Right cardiac atrium (tissue), 5 donors: ENCODE results near the gene PXT1. TPM values are rescaled to one million over a fixed set of nuclear protein-coding genes. Genes with fewer than 3 reads are reported as not detected.

ENCODE experiments used
- ATAC-seq, 2 donors: fragments of 200-7000 bp; cut with Tn5 transposase; one replicate each; pipeline versions ENCODE4 v1.8.0 to v1.9.1; 2020; ENCODE audit warnings: moderate library complexity in 2 of 2, mild to moderate bottlenecking in 1 of 2
- DNase-seq, 3 donors: peaks; one replicate each; pipeline ENCODE4 v3.0.0-alpha.2; 2020
- H3K27ac ChIP-seq: one replicate; pipeline ENCODE4 v1.5.1; 2013; ENCODE audit warnings: mild to moderate bottlenecking, low read length, control low read depth, moderate library complexity
- H3K27me3 ChIP-seq: one replicate; pipeline ENCODE4 v1.6.1; 2013; ENCODE audit not compliant: control insufficient read depth, insufficient read depth
- H3K4me1 ChIP-seq: one replicate; pipeline ENCODE4 v1.6.1; 2013; ENCODE audit warnings: low read length; ENCODE audit not compliant: control insufficient read depth, insufficient read depth
- H3K4me3 ChIP-seq: one replicate; pipeline ENCODE4 v1.5.1; 2013; ENCODE audit warnings: low read length, control low read depth
- H3K9me3 ChIP-seq: one replicate; pipeline ENCODE4 v1.6.1; 2013; ENCODE audit warnings: low read length; ENCODE audit not compliant: control insufficient read depth
- whole genome bisulfite sequencing: extraction: QIAGEN DNeasy Blood & Tissue Kit; methylation state at CpG from one replicate; pipeline ENCODE4 v1.1.7; 2013; 5-methylcytosine and 5-hydroxymethylcytosine counted together
- intact Hi-C, 4 donors: fragments of 100-400 bp; cut with DNase I; formaldehyde crosslinking; loops; one replicate each; pipeline versions ENCODE4 v1.11.0 to v1.14.0; 2022 to 2023
- polyA plus RNA-seq: library from polyadenylated mRNA; stranded (reverse); fragments of 200-250 nt; gene quantifications from one replicate; pipeline ENCODE4 v1.2.3, GENCODE V29; 2013
- total RNA-seq, 4 donors: library from RNA; stranded (reverse); fragmentation: NEBNext Ultra II Directional; extraction: Animal tissue kit (Norgen Biotek cat#: 25700); gene quantifications; one replicate each; pipeline ENCODE4 v1.2.1, GENCODE V29; 2021
- donor health status: healthy with polysubstance abuse.
- donor health status: DM: no; HTN: yes; CAD: no.
- donor health status: DM: no; HTN: no; CAD: no.
- donor health status: DM: no; HTN: yes; CAD: no; lungs with severe emphysema.
- donor health status: DM: yes; HTN: yes; CAD: no.

Gene PXT1
- total and polyA plus RNA-seq, 5 donors = 0.09 to 0.42 (median 0.17) TPM; not detected in 2

GRCh38 chr6:36343109-36343680 lies 99.5 kb downstream of the PXT1 start:
- Histone ChIP-seq H3K4me3 (no peak overlapping the region), H3K27ac (no peak overlapping the region), H3K4me1 (no peaks in the 10 kb centered on the region), H3K9me3 (no peaks in the 10 kb centered on the region), H3K27me3 (no peaks in the 10 kb centered on the region)
- 72% methylated on average over 5 of the region's 5 CpGs for WGBS
- DNase-seq (peak in 1 of 3 donors; percentile 45), ATAC-seq (peak; percentile 54 to 62)
- intact Hi-C loops = no loop called here

- Histone ChIP-seq H3K27ac (no peak overlapping the region), H3K4me1 (no peaks in the 10 kb centered on the region), H3K4me3 (no peak overlapping the region), H3K27me3 (no peaks in the 10 kb centered on the region), H3K9me3 (no peaks in the 10 kb centered on the region)
- 19% methylated on average over 36 of the region's 36 CpGs for WGBS
- ATAC-seq = peak; percentile 71 to 81
- intact Hi-C loops = loop anchor here in 1 of 4 donors (2.0 kb wide), 1 partner anchor 20 kb away; no protein-coding TSS in a partner anchor
- DNase-seq = peak; percentile 80 to 94 (median 92)
These were observed 101.8 kb downstream of the PXT1 start for GRCh38 chr6:36340618-36341454.

Other genes starting within 250 kb of the PXT1 start
- gene BRPF3, start 246.1 kb downstream of the PXT1 start, total RNA-seq = 10 to 100 TPM; 22.1 to 29.8 (median 23.7) TPM
- 13.8 TPM for gene BRPF3, start 246.1 kb downstream of the PXT1 start, polyA plus RNA-seq
- not detected for gene PNPLA1, start 172.8 kb downstream of the PXT1 start, total RNA-seq
- not detected for gene PNPLA1, start 172.8 kb downstream of the PXT1 start, polyA plus RNA-seq
- under 1 TPM in 1 of 4 donors, not detected in 3; 0.06 TPM for gene BNIP5, start 106.0 kb downstream of the PXT1 start, total RNA-seq
- gene BNIP5, start 106.0 kb downstream of the PXT1 start, polyA plus RNA-seq = 0.02 TPM
- under 1 TPM; 0.18 to 0.37 (median 0.34) TPM for gene ETV7, start 55.2 kb downstream of the PXT1 start, total RNA-seq
- gene ETV7, start 55.2 kb downstream of the PXT1 start, polyA plus RNA-seq = 0.18 TPM
- 10 to 100 TPM; 24.2 to 31.5 (median 26.6) TPM for gene KCTD20, start 146 bp upstream of the PXT1 start, total RNA-seq
- 12.9 TPM for gene KCTD20, start 146 bp upstream of the PXT1 start, polyA plus RNA-seq
- 10 to 100 TPM; 20.0 to 23.7 (median 22.7) TPM for gene STK38, start 104.6 kb upstream of the PXT1 start, total RNA-seq
- 12.2 TPM for gene STK38, start 104.6 kb upstream of the PXT1 start, polyA plus RNA-seq
- 100 to 1,000 TPM; 144 to 185 (median 151) TPM for gene SRSF3, start 151.5 kb upstream of the PXT1 start, total RNA-seq
- 137 TPM for gene SRSF3, start 151.5 kb upstream of the PXT1 start, polyA plus RNA-seq
- gene CDKN1A, start 235.9 kb upstream of the PXT1 start, total RNA-seq = 10 to 100 TPM; 38.5 to 68.6 (median 52.9) TPM
- gene CDKN1A, start 235.9 kb upstream of the PXT1 start, polyA plus RNA-seq = 59.8 TPM